ENCODE results near the gene BMP3. TPM values are rescaled to one million over a fixed set of nuclear protein-coding genes. Genes with fewer than 3 reads are reported as not detected.

Gene BMP3
- total and polyA plus RNA-seq, 4 experiments from 2014 or later: not detected

GRCh38 chr4:81069706-81070331, 39.3 kb downstream of the BMP3 start:
- Histone ChIP-seq H3K4me1 (ENCODE audit: insufficient read depth, low read length) (no peaks in the 10 kb centered on the region), H3K4me3 (ENCODE audit: low read length in 2 of 2) (no peak overlapping the region), H3K27me3 (ENCODE audit: insufficient read depth, low read length) (no peaks in the 10 kb centered on the region), H3K36me3 (ENCODE audit: insufficient read depth, low read length) (no peaks in the 10 kb centered on the region), H3K9me3 (ENCODE audit: control insufficient read depth in 1 of 2, low read length in 2 of 2) (no peaks in the 10 kb centered on the region), H3K27ac (ENCODE audit: low read depth, low read length) (no peak overlapping the region)
- DNase-seq: peak; percentile 42 to 57 (median 53)
- Mint-ChIP-seq H3K36me3 (no peaks in the 10 kb centered on the region), H3K9me3 (no peaks in the 10 kb centered on the region), H3K27ac (no peak overlapping the region), H3K27me3 (peaks cover 12 to 13% of the 10 kb centered on the region in 2 donors), H3K4me1 (no peaks in the 10 kb centered on the region), H3K4me3 (no peak overlapping the region)
- CTCF ChIA-PET (ENCODE audit: partially characterized antibody): interaction anchor here (0.8 to 3.9 kb wide), 19 partner anchors 9 to 711 kb away, joined by 3 to 55 read pairs (median 4); no protein-coding TSS in a partner anchor
- intact Hi-C loops (cut with micrococcal nuclease): loop anchor here (5.0 kb wide), 1 partner anchor 187 kb away; no protein-coding TSS in a partner anchor
- POLR2A ChIA-PET (ENCODE audit: partially characterized antibody): no interaction called here

GRCh38 chr4:81071013-81071412, 40.5 kb downstream of the BMP3 start:
- no peaks in the 10 kb centered on the region for H3K4me1 ChIP-seq (ENCODE audit: insufficient read depth, low read length)
- H3K36me3 ChIP-seq (ENCODE audit: insufficient read depth, low read length): no peaks in the 10 kb centered on the region
- no peaks in the 10 kb centered on the region for H3K36me3 Mint-ChIP-seq
- H3K27me3 ChIP-seq (ENCODE audit: insufficient read depth, low read length): no peaks in the 10 kb centered on the region
- H3K4me3 ChIP-seq (ENCODE audit: low read length in 2 of 2): no peak overlapping the region
- ChIA-PET CTCF (ENCODE audit: partially characterized antibody) (interaction anchor here (0.8 to 3.9 kb wide), 10 partner anchors 8 to 714 kb away, joined by 3 to 55 read pairs (median 4); no protein-coding TSS in a partner anchor), POLR2A (ENCODE audit: partially characterized antibody) (no interaction called here)
- no peak for DNase-seq
- no peaks in the 10 kb centered on the region for H3K4me1 Mint-ChIP-seq
- H3K4me3 Mint-ChIP-seq: no peak overlapping the region
- H3K9me3 ChIP-seq (ENCODE audit: control insufficient read depth in 1 of 2, low read length in 2 of 2): no peaks in the 10 kb centered on the region
- H3K27me3 Mint-ChIP-seq: peaks cover 10 to 19% of the 10 kb centered on the region in 2 donors
- intact Hi-C loops (cut with micrococcal nuclease): no loop called here
- no peaks in the 10 kb centered on the region for H3K9me3 Mint-ChIP-seq
- no peak overlapping the region for H3K27ac Mint-ChIP-seq
- no peak overlapping the region for H3K27ac ChIP-seq (ENCODE audit: low read depth, low read length)

GRCh38 chr4:81081156-81081555, 50.6 kb downstream of the BMP3 start:
- peaks cover 0 to 11% (median 3%) of the 10 kb centered on the region in 8 donors for H3K9me3 Mint-ChIP-seq
- H3K27me3 Mint-ChIP-seq: peaks cover 4 to 14% of the 10 kb centered on the region in 2 donors
- no peaks in the 10 kb centered on the region for H3K27me3 ChIP-seq (ENCODE audit: insufficient read depth, low read length)
- H3K4me1 ChIP-seq (ENCODE audit: insufficient read depth, low read length): no peaks in the 10 kb centered on the region
- no peaks in the 10 kb centered on the region for H3K36me3 Mint-ChIP-seq
- intact Hi-C loops (cut with micrococcal nuclease): no loop called here
- ChIA-PET CTCF (ENCODE audit: partially characterized antibody) (interaction anchor here (1.2 kb wide), 1 partner anchor 10 kb away, joined by 8 read pairs; no protein-coding TSS in a partner anchor), POLR2A (ENCODE audit: partially characterized antibody) (no interaction called here)
- H3K4me1 Mint-ChIP-seq: no peaks in the 10 kb centered on the region
- no peak overlapping the region for H3K4me3 ChIP-seq (ENCODE audit: low read length in 2 of 2)
- no peak overlapping the region for H3K4me3 Mint-ChIP-seq
- H3K36me3 ChIP-seq (ENCODE audit: insufficient read depth, low read length): no peaks in the 10 kb centered on the region
- H3K9me3 ChIP-seq (ENCODE audit: control insufficient read depth in 1 of 2, low read length in 2 of 2): no peaks in the 10 kb centered on the region
- no peak for DNase-seq
- no peak overlapping the region for H3K27ac Mint-ChIP-seq
- no peak overlapping the region for H3K27ac ChIP-seq (ENCODE audit: low read depth, low read length)

- ChIA-PET POLR2A (ENCODE audit: partially characterized antibody) (no interaction called here), CTCF (ENCODE audit: partially characterized antibody) (interaction anchor here (5.3 kb wide), 1 partner anchor 14 kb away, joined by 25 read pairs; no protein-coding TSS in a partner anchor)
- Mint-ChIP-seq H3K9me3 (peaks cover 0 to 11% (median 3%) of the 10 kb centered on the region in 8 donors), H3K27ac (no peak overlapping the region), H3K4me3 (no peak overlapping the region), H3K36me3 (no peaks in the 10 kb centered on the region), H3K27me3 (peaks cover 2 to 4% of the 10 kb centered on the region in 2 donors), H3K4me1 (no peaks in the 10 kb centered on the region)
- no peaks in the 10 kb centered on the region for H3K36me3 ChIP-seq (ENCODE audit: insufficient read depth, low read length)
- H3K27ac ChIP-seq (ENCODE audit: low read depth, low read length): no peak overlapping the region
- no peaks in the 10 kb centered on the region for H3K27me3 ChIP-seq (ENCODE audit: insufficient read depth, low read length)
- H3K4me3 ChIP-seq (ENCODE audit: low read length in 2 of 2): no peak overlapping the region
- DNase-seq: no peak
- H3K9me3 ChIP-seq (ENCODE audit: control insufficient read depth in 1 of 2, low read length in 2 of 2): no peaks in the 10 kb centered on the region
- intact Hi-C loops (cut with micrococcal nuclease): no loop called here
- no peaks in the 10 kb centered on the region for H3K4me1 ChIP-seq (ENCODE audit: insufficient read depth, low read length)
Measured at GRCh38 chr4:81084029-81084428, 53.5 kb downstream of the BMP3 start.

- H3K9me3 Mint-ChIP-seq: peaks cover 0 to 11% (median 3%) of the 10 kb centered on the region in 8 donors
- no peak for DNase-seq
- no peaks in the 10 kb centered on the region for H3K9me3 ChIP-seq (ENCODE audit: control insufficient read depth in 1 of 2, low read length in 2 of 2)
- no peaks in the 10 kb centered on the region for H3K4me1 ChIP-seq (ENCODE audit: insufficient read depth, low read length)
- H3K4me3 Mint-ChIP-seq: no peak overlapping the region
- intact Hi-C loops (cut with micrococcal nuclease): no loop called here
- H3K27me3 ChIP-seq (ENCODE audit: insufficient read depth, low read length): no peaks in the 10 kb centered on the region
- no peaks in the 10 kb centered on the region for H3K36me3 ChIP-seq (ENCODE audit: insufficient read depth, low read length)
- no peak overlapping the region for H3K27ac ChIP-seq (ENCODE audit: low read depth, low read length)
- no peaks in the 10 kb centered on the region for H3K4me1 Mint-ChIP-seq
- H3K4me3 ChIP-seq (ENCODE audit: low read length in 2 of 2): no peak overlapping the region
- no peak overlapping the region for H3K27ac Mint-ChIP-seq
- ChIA-PET CTCF (ENCODE audit: partially characterized antibody) (interaction anchor here (0.8 to 5.3 kb wide), 3 partner anchors 14 to 271 kb away, joined by 3 to 25 read pairs (median 3); no protein-coding TSS in a partner anchor), POLR2A (ENCODE audit: partially characterized antibody) (no interaction called here)
- no peaks in the 10 kb centered on the region for H3K36me3 Mint-ChIP-seq
- peaks cover 2 to 4% of the 10 kb centered on the region in 2 donors for H3K27me3 Mint-ChIP-seq
Measured at GRCh38 chr4:81084634-81085033, 54.1 kb downstream of the BMP3 start.

- ChIA-PET CTCF (ENCODE audit: partially characterized antibody) (interaction anchor here (0.8 to 5.3 kb wide), 3 partner anchors 15 to 270 kb away, joined by 3 to 25 read pairs (median 3); no protein-coding TSS in a partner anchor), POLR2A (ENCODE audit: partially characterized antibody) (no interaction called here)
- Histone ChIP-seq H3K27ac (ENCODE audit: low read depth, low read length) (no peak overlapping the region), H3K4me3 (ENCODE audit: low read length in 2 of 2) (no peak overlapping the region), H3K27me3 (ENCODE audit: insufficient read depth, low read length) (no peaks in the 10 kb centered on the region), H3K36me3 (ENCODE audit: insufficient read depth, low read length) (no peaks in the 10 kb centered on the region), H3K4me1 (ENCODE audit: insufficient read depth, low read length) (no peaks in the 10 kb centered on the region), H3K9me3 (ENCODE audit: control insufficient read depth in 1 of 2, low read length in 2 of 2) (no peaks in the 10 kb centered on the region)
- Mint-ChIP-seq H3K9me3 (peaks cover 0 to 11% (median 3%) of the 10 kb centered on the region in 8 donors), H3K36me3 (no peaks in the 10 kb centered on the region), H3K4me1 (no peaks in the 10 kb centered on the region), H3K27ac (no peak overlapping the region), H3K4me3 (no peak overlapping the region), H3K27me3 (peaks cover 2 to 4% of the 10 kb centered on the region in 2 donors)
- no peak for DNase-seq
- intact Hi-C loops (cut with micrococcal nuclease): no loop called here
Measured at GRCh38 chr4:81085291-81085690, 54.8 kb downstream of the BMP3 start.

- no peaks in the 10 kb centered on the region for H3K36me3 ChIP-seq (ENCODE audit: insufficient read depth, low read length)
- Mint-ChIP-seq H3K36me3 (no peaks in the 10 kb centered on the region), H3K4me3 (no peak overlapping the region), H3K27me3 (peaks cover 0 to 2% of the 10 kb centered on the region in 2 donors), H3K9me3 (peaks cover 0 to 6% (median 3%) of the 10 kb centered on the region in 8 donors), H3K27ac (no peak overlapping the region), H3K4me1 (no peaks in the 10 kb centered on the region)
- no peak overlapping the region for H3K27ac ChIP-seq (ENCODE audit: low read depth, low read length)
- intact Hi-C loops (cut with micrococcal nuclease): no loop called here
- CTCF ChIA-PET (ENCODE audit: partially characterized antibody): interaction anchor here (1.1 to 5.3 kb wide), 2 partner anchors 16 to 269 kb away, joined by 3 to 25 read pairs; no protein-coding TSS in a partner anchor
- DNase-seq: no peak
- H3K9me3 ChIP-seq (ENCODE audit: control insufficient read depth in 1 of 2, low read length in 2 of 2): no peaks in the 10 kb centered on the region
- H3K4me3 ChIP-seq (ENCODE audit: low read length in 2 of 2): no peak overlapping the region
- no peaks in the 10 kb centered on the region for H3K4me1 ChIP-seq (ENCODE audit: insufficient read depth, low read length)
- POLR2A ChIA-PET (ENCODE audit: partially characterized antibody): no interaction called here
- no peaks in the 10 kb centered on the region for H3K27me3 ChIP-seq (ENCODE audit: insufficient read depth, low read length)
Measured at GRCh38 chr4:81085979-81086378, 55.5 kb downstream of the BMP3 start.
